NCI-H146 treated with DMSO at 0.1 percent for 48 hours (cell line): ENCODE data around the gene SFTPA2.
A peak's percentile ranks its signal among the peaks of the same experiment; 100 is the strongest.
"Not testable (repeated sequence)": the region's sequence is repeated elsewhere in the genome, so short reads cannot be mapped to it uniquely, and the experiment has no call there.

Experiments
- DNase-seq: peaks from one replicate; lab custom pipeline; 2025; ENCODE audit not compliant: unreplicated experiment; lab: John Stamatoyannopoulos, UW

The SFTPA2 gene

DNA sequence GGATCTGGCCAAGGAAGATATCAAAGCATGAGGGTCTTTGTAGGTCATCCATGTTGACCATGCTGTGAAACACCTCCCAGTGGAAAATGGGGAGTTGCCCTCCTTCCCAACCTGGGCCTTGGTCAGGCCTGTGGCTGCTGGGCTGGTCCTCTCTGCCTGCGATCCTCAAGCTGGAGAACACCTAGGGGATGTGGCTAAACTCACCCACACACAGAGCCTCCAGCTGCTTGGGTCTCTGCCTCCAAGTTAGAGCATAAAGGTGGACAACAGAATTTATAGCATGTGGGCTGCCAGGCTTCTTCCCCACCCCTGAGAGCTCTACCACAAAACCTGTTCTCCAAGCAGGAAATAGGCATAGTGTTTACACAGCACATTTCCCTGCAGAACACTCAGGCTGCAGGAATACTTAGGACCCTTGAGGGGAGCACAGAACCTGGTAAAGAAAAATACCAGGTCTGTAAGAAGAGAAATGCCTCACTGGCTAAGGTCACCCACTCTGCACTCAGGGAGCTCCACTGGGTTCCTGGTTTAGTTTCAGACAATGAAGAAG, at the start of gene SFTPA2:
Gene SFTPA2, minus strand, starts transcription at position 248 of the 550 bp plus-strand sequence. CDS start 924 bp downstream, outside the sequence.
- no peak for DNase-seq

GRCh38 chr10:79608505-79609375, 48.5 kb upstream of the SFTPA2 start:
- DNase-seq: no peak

DNA sequence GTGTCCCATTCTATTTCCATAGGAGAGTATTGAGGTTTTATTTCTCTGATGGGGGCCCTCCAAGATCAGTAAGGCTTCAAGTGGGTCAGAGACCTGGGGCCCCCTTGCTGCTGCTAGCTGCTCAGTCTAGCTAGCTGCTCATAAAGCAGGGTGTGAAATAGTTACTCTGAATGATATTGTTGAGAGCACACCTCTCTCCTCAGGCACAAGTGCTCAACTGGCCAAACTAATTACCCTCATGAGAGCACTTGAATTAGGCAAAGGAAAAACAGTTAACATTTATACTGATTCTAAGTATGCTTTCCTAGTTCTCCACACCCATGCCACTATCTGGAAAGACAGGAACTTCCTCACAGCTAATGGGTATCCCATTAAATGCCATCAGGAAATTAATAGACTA, 45.1 kb upstream of the SFTPA2 start:
- DNase-seq: no peak

GRCh38 chr10:79604294-79604693, 44.1 kb upstream of the SFTPA2 start:
- no peak for DNase-seq

GRCh38 chr10:79602953-79603352, 42.7 kb upstream of the SFTPA2 start:
- DNase-seq: no peak

DNA sequence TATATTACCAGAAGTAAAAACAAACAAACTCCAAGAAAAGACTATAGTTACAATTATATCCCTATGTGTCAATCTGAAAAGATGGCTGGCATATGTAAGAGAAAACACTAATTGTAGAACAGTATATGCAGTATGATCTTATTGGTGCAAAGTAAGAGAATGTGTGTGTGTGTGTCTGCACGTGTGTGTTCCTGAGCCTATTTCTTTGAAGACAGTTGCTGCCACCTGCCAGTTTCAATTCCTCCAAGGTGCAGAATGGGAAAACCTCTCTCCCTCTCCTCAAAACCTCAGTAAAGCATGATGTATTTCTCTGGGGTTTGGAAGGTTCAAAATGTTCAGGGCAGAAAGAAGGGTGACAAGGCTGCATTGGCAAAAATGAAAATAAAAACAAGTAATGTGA, 41.7 kb upstream of the SFTPA2 start:
- no peak for DNase-seq

GRCh38 chr10:79599644-79600043, 39.4 kb upstream of the SFTPA2 start:
- DNase-seq: not testable (repeated sequence)

DNA sequence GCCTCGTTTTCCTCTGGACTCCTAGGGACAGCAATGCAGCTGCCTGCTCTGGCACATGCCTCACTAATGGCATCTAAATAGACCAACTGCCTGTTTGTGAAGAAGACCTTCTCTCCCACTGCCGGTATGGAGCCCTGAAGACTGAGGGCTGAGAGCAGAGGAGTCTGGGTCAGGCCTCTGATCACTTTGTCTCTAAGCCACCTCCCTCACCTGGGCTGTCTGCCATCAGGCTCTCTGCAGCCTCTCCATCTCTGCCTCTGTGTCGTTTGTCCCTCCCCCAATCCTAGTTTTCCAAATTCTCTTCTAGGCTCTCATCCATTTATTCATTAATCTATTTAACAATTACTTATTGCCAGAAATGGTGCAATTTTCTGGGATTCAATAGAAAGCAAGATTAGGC, 35.3 kb upstream of the SFTPA2 start:
- DNase-seq: no peak

GRCh38 chr10:79594565-79594964, 34.4 kb upstream of the SFTPA2 start:
- not testable (repeated sequence) for DNase-seq

GRCh38 chr10:79593377-79593776, 33.2 kb upstream of the SFTPA2 start:
- DNase-seq: no peak

GRCh38 chr10:79588800-79589199, 28.6 kb upstream of the SFTPA2 start:
- no peak for DNase-seq

DNA sequence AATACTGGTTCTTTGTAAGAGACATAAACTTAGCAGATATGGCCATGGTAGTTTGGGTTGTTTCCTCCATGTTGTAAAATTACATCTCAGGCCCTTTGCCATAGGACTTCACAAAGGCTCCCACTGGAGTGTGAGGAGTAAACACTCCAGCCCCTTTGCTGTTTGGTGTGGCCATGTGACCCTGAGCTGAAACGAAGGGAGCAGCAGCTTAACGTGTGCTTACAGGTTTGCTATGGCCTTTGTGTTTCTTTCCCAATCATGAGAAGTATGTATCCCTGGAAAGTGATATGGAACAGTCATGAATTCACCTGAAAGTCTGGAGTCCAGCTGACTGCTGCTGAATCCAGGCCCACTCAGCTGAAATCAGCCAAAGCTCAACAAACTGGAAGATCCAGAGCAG, 26.7 kb upstream of the SFTPA2 start:
- no peak for DNase-seq

DNA sequence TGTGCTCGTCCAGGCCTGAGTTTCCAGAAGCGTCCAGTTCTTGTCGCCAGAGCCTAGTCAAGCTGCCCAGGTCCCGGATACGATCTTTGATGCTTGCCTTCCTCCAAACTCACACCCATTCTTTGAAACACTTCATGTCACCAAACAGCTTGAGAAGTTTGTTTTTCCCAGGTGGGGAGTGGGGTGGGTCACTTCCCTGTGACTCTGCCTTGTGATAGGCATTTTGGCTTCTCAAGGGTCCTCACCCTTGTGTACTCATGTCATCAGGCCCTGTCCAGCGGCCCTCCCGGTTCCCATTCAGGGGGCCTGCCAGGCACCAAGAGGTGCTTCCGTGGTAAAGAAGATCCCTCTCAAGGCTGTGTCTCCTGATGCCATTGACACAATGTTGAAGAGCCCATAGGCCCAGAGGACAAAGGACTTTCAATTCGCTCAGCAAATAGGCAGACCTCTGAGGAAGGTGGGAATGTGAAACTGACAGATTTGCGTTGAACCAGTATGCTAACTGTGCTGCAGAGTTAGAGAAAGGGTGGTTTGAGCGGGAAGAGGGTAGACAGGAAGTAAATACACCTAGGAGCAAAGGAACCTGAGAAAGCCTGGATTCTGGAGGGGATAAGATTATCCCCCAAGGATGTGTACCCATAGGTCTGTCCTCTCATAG, 25.8 kb upstream of the SFTPA2 start:
- no peak for DNase-seq

GRCh38 chr10:79583488-79584024, 23.3 kb upstream of the SFTPA2 start:
- no peak for DNase-seq

GRCh38 chr10:79582954-79583353, 22.7 kb upstream of the SFTPA2 start:
- not testable (repeated sequence) for DNase-seq

DNA sequence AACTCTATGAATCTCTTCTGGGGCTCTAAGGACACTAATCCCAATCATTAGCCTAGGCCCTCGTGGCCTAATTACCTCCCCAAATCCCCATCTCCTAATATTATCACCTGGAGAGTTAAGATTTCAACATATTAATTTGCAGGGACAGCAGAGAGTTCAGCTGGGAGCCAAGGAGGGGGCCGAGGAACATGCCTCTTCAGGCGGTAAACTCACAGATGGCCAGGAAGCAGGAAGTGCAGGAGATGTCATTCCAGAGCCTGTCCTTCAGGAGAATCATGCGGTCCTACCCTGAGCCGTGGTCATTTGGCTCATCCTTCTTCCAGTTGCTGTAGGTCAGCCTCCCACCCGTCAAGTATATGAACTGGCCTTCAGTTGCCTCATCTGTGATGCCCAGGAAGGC, 21.9 kb upstream of the SFTPA2 start:
- DNase-seq: no peak

- no peak for DNase-seq
Observed at GRCh38 chr10:79581044-79581443, 20.8 kb upstream of the SFTPA2 start.

DNA sequence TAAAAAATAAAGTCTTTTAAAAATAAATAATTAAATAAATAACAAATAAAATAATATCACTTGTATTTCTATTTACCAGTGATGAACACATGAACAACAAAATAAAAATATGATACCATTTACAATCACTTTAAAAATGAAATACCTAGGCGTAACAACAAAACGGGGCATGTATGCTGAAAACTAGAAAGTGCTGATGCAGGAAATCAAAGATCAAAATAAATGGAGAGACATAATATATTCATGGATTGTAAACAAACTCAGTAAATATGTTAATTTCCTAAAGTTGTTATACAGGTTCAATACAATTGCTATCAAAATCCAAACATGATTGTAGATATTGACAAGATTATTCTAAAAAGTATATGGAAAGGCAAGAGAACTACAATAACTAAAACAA, 19.2 kb upstream of the SFTPA2 start:
- DNase-seq: no peak

DNA sequence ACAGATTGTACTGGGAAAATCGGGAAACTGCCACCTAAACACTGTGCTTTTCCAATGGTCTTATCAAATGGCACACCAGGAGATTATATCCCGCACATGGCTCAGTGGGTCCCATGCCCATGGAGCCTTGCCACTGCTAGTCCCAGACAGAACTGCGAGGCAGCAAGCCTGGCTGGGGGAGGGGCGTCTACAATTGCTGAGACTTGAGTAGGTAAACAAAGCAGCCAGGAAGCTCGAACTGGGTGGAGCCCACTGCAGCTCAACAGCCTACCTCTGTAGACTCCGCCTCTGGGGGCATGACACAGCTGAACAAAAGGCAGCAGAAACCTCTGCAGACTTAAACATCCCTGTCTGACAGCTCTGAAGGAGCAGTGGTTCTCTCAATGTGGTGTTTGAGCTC, 10.4 kb upstream of the SFTPA2 start:
- DNase-seq: not testable (repeated sequence)

GRCh38 chr10:79563426-79563825, 3.2 kb upstream of the SFTPA2 start:
- no peak for DNase-seq

DNA sequence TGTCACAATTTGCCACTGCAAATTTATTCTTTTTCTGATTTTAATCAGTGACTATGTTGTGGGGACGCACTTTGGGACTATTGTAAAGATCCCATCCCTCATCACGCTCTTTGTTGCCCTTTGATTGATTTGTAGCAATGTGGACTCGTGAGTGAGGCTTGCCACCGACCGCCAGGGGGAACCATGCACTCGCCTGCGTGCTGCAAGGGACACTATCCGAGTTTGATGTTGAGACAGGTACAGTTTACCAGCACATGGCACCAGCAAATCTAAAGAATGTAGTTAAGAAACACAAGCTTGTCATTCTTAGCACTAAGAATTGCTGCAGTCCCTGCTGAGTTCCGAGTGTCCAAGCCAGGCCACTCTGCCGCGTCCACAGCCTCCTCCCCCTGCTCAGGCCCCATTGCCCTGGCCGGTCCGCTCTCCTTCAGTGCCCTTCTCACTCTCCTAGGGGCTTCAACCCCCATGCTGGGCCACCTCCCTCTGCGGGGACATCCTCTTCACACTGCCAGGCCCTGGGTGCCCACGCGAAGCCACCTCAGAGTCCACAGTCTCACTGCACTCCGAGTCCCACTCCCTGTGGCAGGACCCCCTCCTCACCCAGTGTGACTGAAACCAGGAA, 2.0 kb upstream of the SFTPA2 start:
- peak; percentile 40 for DNase-seq
